CD14-positive monocyte (primary cell): Measurements from ENCODE around the gene PGAP6. TPM values are rescaled to one million over a fixed set of nuclear protein-coding genes. Genes with fewer than 3 reads are reported as not detected.

Experiments used
- DNase-seq, 3 donors: peaks; one replicate each; pipeline ENCODE4 v3.0.0-alpha.2; 2011 to 2022
- H2AFZ ChIP-seq: 2 replicates; pipeline ENCODE4 v1.6.0; 2012; ENCODE audit warnings: mild to moderate bottlenecking, low read depth, low read length, inconsistent platforms; ENCODE audit not compliant: insufficient read depth, poor library complexity, severe bottlenecking
- H3K27ac ChIP-seq, 2 donors: 1 replicate in 1 of 2; 2 replicates in 1 of 2; pipeline ENCODE4 v1.5.1; 2012 to 2013; ENCODE audit warnings: low read length in 2 of 2, control low read depth in 1 of 2, inconsistent platforms in 1 of 2, low read depth in 1 of 2, mild to moderate bottlenecking in 1 of 2
- H3K27me3 ChIP-seq, 2 donors: one replicate each; pipeline versions ENCODE4 v1.6.0 to v1.6.1; 2011 to 2013; ENCODE audit warnings: low read length in 2 of 2; ENCODE audit not compliant: control insufficient read depth in 2 of 2, insufficient read depth in 2 of 2
- H3K36me3 ChIP-seq, 2 donors: replicated peaks in 1 of 2; 1 replicate in 1 of 2; 2 replicates in 1 of 2; pipeline versions ENCODE4 v1.5.1 to v1.6.1; 2012 to 2013; ENCODE audit warnings: low read length in 2 of 2, control low read depth in 1 of 2, inconsistent platforms in 1 of 2, mild to moderate bottlenecking in 1 of 2; ENCODE audit not compliant: insufficient read depth in 2 of 2, control insufficient read depth in 1 of 2
- H3K4me1 ChIP-seq, 2 donors: 1 replicate in 1 of 2; 2 replicates in 1 of 2; pipeline versions ENCODE4 v1.5.1 to v1.6.1; 2012 to 2013; ENCODE audit warnings: low read length in 2 of 2, control low read depth in 1 of 2, inconsistent platforms in 1 of 2, mild to moderate bottlenecking in 1 of 2, moderate library complexity in 1 of 2; ENCODE audit not compliant: insufficient read depth in 2 of 2, control insufficient read depth in 1 of 2
- H3K4me2 ChIP-seq: replicated peaks from 2 replicates; pipeline ENCODE3; 2012; ENCODE audit warnings: low read length, moderate library complexity, mild to moderate bottlenecking; ENCODE audit not compliant: poor library complexity, severe bottlenecking; ENCODE audit errors: extremely low read depth
- H3K4me3 ChIP-seq, 3 experiments: fragments of 200-600 bp in 1 of 3; sonication (generic) in 1 of 3; replicated peaks in 1 of 3; 1 replicate in 2 of 3; 2 replicates in 1 of 3; pipeline ENCODE4 v1.5.1; 2011 to 2013; ENCODE audit warnings: low read length in 3 of 3, mild to moderate bottlenecking in 3 of 3, control low read depth in 2 of 3, low read depth in 2 of 3, inconsistent platforms in 1 of 3, moderate library complexity in 1 of 3
- H3K79me2 ChIP-seq: 2 replicates; pipeline ENCODE4 v1.6.0; 2012; ENCODE audit warnings: mild to moderate bottlenecking, control low read depth, inconsistent platforms, low read length, moderate library complexity; ENCODE audit not compliant: insufficient read depth
- H3K9ac ChIP-seq: 2 replicates; pipeline ENCODE4 v1.6.0; 2017; ENCODE audit warnings: low read length, mild to moderate bottlenecking; ENCODE audit not compliant: insufficient read depth, poor library complexity, severe bottlenecking
- H3K9me3 ChIP-seq, 2 donors: replicated peaks in 1 of 2; 1 replicate in 1 of 2; 2 replicates in 1 of 2; pipeline versions ENCODE4 v1.5.1 to v1.6.1; 2012 to 2013; ENCODE audit warnings: low read length in 2 of 2, control low read depth in 1 of 2; ENCODE audit not compliant: control insufficient read depth in 1 of 2, insufficient read depth in 1 of 2
- H4K20me1 ChIP-seq: 2 replicates; pipeline ENCODE4 v1.6.0; 2012; ENCODE audit warnings: mild to moderate bottlenecking, low read length, control low read depth, moderate library complexity; ENCODE audit not compliant: insufficient read depth
- H3K27ac Mint-ChIP-seq, 7 donors: one replicate each; pipeline ENCODE4 v1.8.0; 2020; ENCODE audit warnings: mild to moderate bottlenecking in 7 of 7, mixed read lengths in 7 of 7, moderate library complexity in 6 of 7, inconsistent platforms in 2 of 7
- H3K27me3 Mint-ChIP-seq, 3 donors: one replicate each; pipeline ENCODE4 v1.8.0; 2021 to 2022; ENCODE audit warnings: low read depth in 3 of 3, mild to moderate bottlenecking in 3 of 3, mixed read lengths in 3 of 3, moderate library complexity in 3 of 3, inconsistent platforms in 1 of 3
- H3K36me3 Mint-ChIP-seq, 2 donors: one replicate each; pipeline ENCODE4 v1.8.0; 2020; ENCODE audit warnings: mixed read lengths in 2 of 2, inconsistent platforms in 1 of 2, mild to moderate bottlenecking in 1 of 2
- H3K4me1 Mint-ChIP-seq: one replicate; pipeline ENCODE4 v1.8.0; 2020; ENCODE audit warnings: mild to moderate bottlenecking, mixed read lengths
- H3K4me3 Mint-ChIP-seq, 2 donors: one replicate each; pipeline ENCODE4 v1.8.0; 2020; ENCODE audit warnings: mild to moderate bottlenecking in 2 of 2, mixed read lengths in 2 of 2, moderate library complexity in 1 of 2
- H3K9me3 Mint-ChIP-seq, 7 donors: one replicate each; pipeline ENCODE4 v1.8.0; 2020 to 2022; ENCODE audit warnings: mixed read lengths in 7 of 7, mild to moderate bottlenecking in 6 of 7, moderate library complexity in 6 of 7, inconsistent platforms in 2 of 7
- WGBS: methylation state at CpG from one replicate; pipeline ENCODE4 v1.1.5; 2013; ENCODE audit warnings: missing lambda C conversion rate; ENCODE audit not compliant: insufficient coverage; 5-methylcytosine and 5-hydroxymethylcytosine counted together
- intact Hi-C, 2 donors: fragments of 100-400 bp; cut with micrococcal nuclease; formaldehyde crosslinking; loops; one replicate each; pipeline versions ENCODE4 v1.15.0 to v1.15.1; 2023
- polyA plus RNA-seq, 3 donors: library from polyadenylated mRNA; depleted of rRNA in 1 of 3; unstranded in 2 of 3; stranded (reverse) in 1 of 3; fragments of 300-500 nt in 2 of 3; fragments of >200 nt in 1 of 3; fragmentation: Illumina TruSeq in 2 of 3; gene quantifications; 1 replicate in 2 of 3; 2 replicates in 1 of 3; pipeline ENCODE4 v1.2.3, GENCODE V29; 2012 to 2021
- TF ChIP-seq, protein P1 (sequence below): fragments of 200-600 bp; IDR thresholded peaks from one replicate; pipeline ENCODE4 v1.8.0; 2022; ENCODE audit warnings: antibody characterized with exemption, mild to moderate bottlenecking

PGAP6 gene
- polyA plus RNA-seq, 3 donors, result 18.2 to 137 (median 39.8) TPM

GRCh38 chr16:414395-415169 is 32.8 kb upstream of the PGAP6 start:
- Mint-ChIP-seq H3K9me3 (peaks cover 0 to 2% (median 0%) of the 10 kb centered on the region in 7 donors), H3K27ac (no peak overlapping the region)

DNA sequence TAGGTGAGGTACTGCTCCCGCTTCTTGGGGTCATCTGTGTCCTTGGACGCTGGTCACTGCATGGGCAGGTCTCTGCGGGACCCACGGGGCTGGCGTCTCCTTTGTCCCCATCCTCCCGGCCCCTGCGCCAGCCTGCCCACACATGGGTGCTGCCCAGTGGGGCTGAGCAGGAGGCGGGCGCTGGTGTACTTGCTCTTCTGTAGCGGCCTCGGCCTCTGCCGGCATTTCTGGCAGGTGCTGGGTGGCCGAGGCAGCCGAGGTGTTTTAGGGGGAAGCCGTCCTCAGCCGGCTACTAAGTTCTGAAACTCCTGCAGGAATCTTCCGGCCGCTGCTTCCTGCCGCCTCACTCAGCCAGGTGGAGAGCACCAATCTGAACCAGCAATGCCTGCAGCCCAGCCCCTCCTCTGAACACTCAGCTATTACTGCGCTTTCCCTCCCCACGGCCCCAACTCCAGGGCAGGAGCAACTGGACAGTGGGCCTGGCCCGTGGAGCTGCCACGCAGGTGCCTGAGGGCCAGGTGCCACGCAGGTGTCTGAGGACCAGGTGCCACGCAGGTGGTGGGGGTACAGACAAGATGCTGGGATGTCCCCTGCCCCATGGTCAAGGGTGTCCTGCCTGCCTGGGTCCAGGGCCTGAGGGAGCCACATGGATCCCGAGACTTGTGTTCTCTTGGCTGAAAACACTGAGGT is 29.9 kb upstream of the PGAP6 start:
- Histone ChIP-seq H3K79me2 (no peaks in the 10 kb centered on the region), H3K36me3 (no peaks in the 10 kb centered on the region), H2AFZ (no peak overlapping the region), H3K9ac (no peak overlapping the region), H3K4me2 (no peak overlapping the region), H3K9me3 (no peaks in the 10 kb centered on the region), H4K20me1 (no peaks in the 10 kb centered on the region), H3K27me3 (no peaks in the 10 kb centered on the region), H3K4me1 (no peaks in the 10 kb centered on the region), H3K27ac (no peak overlapping the region), H3K4me3 (no peak overlapping the region)
- TF ChIP-seq, protein P1, sequence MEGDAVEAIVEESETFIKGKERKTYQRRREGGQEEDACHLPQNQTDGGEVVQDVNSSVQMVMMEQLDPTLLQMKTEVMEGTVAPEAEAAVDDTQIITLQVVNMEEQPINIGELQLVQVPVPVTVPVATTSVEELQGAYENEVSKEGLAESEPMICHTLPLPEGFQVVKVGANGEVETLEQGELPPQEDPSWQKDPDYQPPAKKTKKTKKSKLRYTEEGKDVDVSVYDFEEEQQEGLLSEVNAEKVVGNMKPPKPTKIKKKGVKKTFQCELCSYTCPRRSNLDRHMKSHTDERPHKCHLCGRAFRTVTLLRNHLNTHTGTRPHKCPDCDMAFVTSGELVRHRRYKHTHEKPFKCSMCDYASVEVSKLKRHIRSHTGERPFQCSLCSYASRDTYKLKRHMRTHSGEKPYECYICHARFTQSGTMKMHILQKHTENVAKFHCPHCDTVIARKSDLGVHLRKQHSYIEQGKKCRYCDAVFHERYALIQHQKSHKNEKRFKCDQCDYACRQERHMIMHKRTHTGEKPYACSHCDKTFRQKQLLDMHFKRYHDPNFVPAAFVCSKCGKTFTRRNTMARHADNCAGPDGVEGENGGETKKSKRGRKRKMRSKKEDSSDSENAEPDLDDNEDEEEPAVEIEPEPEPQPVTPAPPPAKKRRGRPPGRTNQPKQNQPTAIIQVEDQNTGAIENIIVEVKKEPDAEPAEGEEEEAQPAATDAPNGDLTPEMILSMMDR, result no peak
- no peak overlapping the region for H3K4me3 Mint-ChIP-seq
- H3K27ac Mint-ChIP-seq, result no peak overlapping the region
- H3K36me3 Mint-ChIP-seq, result peaks cover 0 to 4% of the 10 kb centered on the region in 2 donors
- peaks cover 0 to 1% (median 1%) of the 10 kb centered on the region in 3 donors for H3K27me3 Mint-ChIP-seq
- 97% methylated on average over 23 of the region's 26 CpGs for WGBS
- H3K9me3 Mint-ChIP-seq, result no peaks in the 10 kb centered on the region
- no peak for DNase-seq
- no peaks in the 10 kb centered on the region for H3K4me1 Mint-ChIP-seq
- intact Hi-C loops, result no loop called here

More at GRCh38 chr16:414395-415169, 32.8 kb upstream of the PGAP6 start:
- Histone ChIP-seq H3K79me2 (no peaks in the 10 kb centered on the region), H4K20me1 (no peaks in the 10 kb centered on the region), H3K27me3 (no peaks in the 10 kb centered on the region), H3K27ac (no peak overlapping the region), H3K4me3 (no peak overlapping the region), H3K9me3 (no peaks in the 10 kb centered on the region), H3K4me2 (no peak overlapping the region), H3K36me3 (no peaks in the 10 kb centered on the region), H3K4me1 (no peaks in the 10 kb centered on the region), H3K9ac (no peak overlapping the region), H2AFZ (no peak overlapping the region)
- TF ChIP-seq, protein P1, result no peak
- Mint-ChIP-seq H3K27me3 (peaks cover under 1 to 5% (median 1%) of the 10 kb centered on the region in 3 donors), H3K36me3 (peaks cover 0 to 4% of the 10 kb centered on the region in 2 donors), H3K4me1 (no peaks in the 10 kb centered on the region), H3K4me3 (no peak overlapping the region)
- WGBS, result 92% methylated on average over 16 of the region's 21 CpGs
- DNase-seq, result no peak
- intact Hi-C loops, result no loop called here
